Islet of Langerhans (tissue), 1 donor: ENCODE measurements around the gene APOBEC3C.
"Not testable (repeated sequence)": the region's sequence is repeated elsewhere in the genome, so short reads cannot be mapped to it uniquely, and the experiment has no call there.

Source experiments
- FAIRE-seq: peaks from one replicate; lab custom pipeline; 2011; peaks lifted over from hg19 to GRCh38; lab: Jason Lieb, UNC

The APOBEC3C gene

DNA sequence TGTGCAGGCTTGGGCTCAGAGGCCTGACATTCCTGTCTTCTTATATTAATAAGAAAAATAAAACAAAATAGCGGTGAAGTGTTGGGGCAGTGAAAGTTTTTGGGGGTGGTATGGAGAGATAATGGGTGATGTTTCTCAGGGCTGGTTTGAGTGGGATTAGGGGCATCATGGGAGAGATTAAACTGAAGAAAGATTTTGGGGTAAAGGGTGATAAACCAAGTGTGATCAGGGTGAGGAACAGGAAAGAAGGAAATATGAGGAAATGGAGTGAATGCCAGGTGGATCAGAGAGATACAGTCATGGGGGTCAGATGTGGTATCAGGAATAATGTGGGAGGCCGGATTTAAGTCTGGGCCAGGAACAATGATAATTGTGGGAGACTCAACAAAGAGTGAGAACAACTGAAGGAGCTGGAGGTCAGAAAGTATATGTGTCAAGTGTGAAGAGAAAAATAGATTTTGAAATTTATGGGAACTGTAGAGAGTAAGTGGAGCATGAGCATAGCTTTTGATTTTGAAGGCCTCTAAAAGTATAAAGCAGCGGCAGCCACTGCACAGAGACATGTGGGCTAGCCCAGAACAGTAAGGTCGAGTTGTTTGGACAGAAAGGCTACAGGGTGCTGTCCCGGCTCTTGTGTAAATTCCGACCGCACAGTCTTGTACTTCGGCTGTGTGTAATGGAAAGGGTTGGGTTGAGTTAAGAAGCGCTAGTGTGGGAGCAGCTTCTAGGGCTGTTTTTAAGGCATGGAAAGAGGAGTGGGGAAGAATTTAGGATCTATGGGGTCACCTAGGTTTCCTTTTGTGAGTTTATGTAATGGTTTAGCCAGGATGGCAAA, 52.6 kb downstream of the APOBEC3C start:
- not testable (repeated sequence) for FAIRE-seq

DNA sequence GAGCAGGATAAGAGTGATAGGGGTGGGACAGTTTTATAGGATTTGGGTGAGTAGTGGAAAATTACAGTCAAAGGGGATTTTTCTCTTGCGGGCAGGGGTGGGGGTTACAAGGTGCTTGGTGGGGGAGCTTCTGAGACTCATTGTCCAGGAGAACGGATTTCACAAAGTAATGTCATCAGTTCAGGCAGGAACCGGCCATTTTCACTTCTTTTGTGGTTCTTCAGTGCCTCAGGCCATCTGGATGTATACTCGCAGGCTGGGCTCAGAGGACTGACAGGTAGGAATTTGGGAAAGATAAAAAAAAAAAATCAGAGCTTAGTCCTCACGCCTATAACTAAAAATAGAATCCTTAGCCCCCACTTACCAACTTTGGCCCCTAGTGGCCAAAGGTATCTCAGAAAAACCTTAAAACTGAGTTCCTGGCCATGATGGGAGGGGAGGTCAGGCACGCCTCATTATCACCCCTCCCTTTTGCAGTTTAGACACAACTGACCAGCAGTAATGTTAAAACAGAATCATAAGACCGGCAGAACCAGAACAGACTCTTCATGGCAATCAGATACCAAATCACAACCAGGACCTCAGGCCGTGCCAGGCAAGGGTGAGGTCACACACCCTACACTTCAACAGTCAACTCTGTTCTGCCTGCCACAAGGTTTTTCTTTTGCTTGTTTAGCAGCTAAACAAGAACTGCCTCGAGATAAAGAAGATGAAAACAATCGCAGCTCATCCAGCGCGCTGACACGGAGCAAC, 54.2 kb downstream of the APOBEC3C start:
- FAIRE-seq = no peak
